Kidney glomerular epithelial cell (primary cell): ENCODE results near the gene BRD4.

ENCODE experiments used
- DNase-seq: peaks from one replicate; lab custom pipeline; 2025; lab: John Stamatoyannopoulos, UW

BRD4 gene

GRCh38 chr19:15225760-15226159 is 106.6 kb downstream of the BRD4 start:
- DNase-seq = no peak

GRCh38 chr19:15223649-15224361 is 108.5 kb downstream of the BRD4 start:
- DNase-seq = no peak

- DNase-seq = peak; percentile 92
Observed at GRCh38 chr19:15222738-15223648, 109.3 kb downstream of the BRD4 start.

- DNase-seq = no peak
Observed at GRCh38 chr19:15220833-15221232, 111.5 kb downstream of the BRD4 start.

GRCh38 chr19:15218501-15218900 is 113.8 kb downstream of the BRD4 start:
- no peak for DNase-seq

GRCh38 chr19:15216363-15216762 is 116.0 kb downstream of the BRD4 start:
- DNase-seq = no peak

- no peak for DNase-seq
Observed at GRCh38 chr19:15213715-15214381, 118.5 kb downstream of the BRD4 start.

GRCh38 chr19:15212711-15213110 is 119.6 kb downstream of the BRD4 start:
- no peak for DNase-seq

- no peak for DNase-seq
Observed at GRCh38 chr19:15210323-15210781, 122.0 kb downstream of the BRD4 start.

- no peak for DNase-seq
Observed at GRCh38 chr19:15201374-15202023, 130.8 kb downstream of the BRD4 start.

- no peak for DNase-seq
Observed at GRCh38 chr19:15200553-15201364, 131.6 kb downstream of the BRD4 start, which contains the start of gene NOTCH3. Gene NOTCH3 (minus strand): TSS chr19:15200995. CDS start chr19:15200905, 90 bp downstream.

- DNase-seq = no peak
Observed at GRCh38 chr19:15199661-15200552, 132.4 kb downstream of the BRD4 start.

GRCh38 chr19:15198951-15199660 is 133.2 kb downstream of the BRD4 start:
- DNase-seq = no peak

GRCh38 chr19:15197942-15198341 is 134.4 kb downstream of the BRD4 start:
- no peak for DNase-seq

GRCh38 chr19:15197275-15197941 is 134.9 kb downstream of the BRD4 start:
- DNase-seq = no peak

- no peak for DNase-seq
Observed at GRCh38 chr19:15196360-15197005, 135.9 kb downstream of the BRD4 start.

GRCh38 chr19:15195371-15196334 is 136.7 kb downstream of the BRD4 start:
- DNase-seq = no peak
